ENCODE data around the gene CPNE8. TPM values are rescaled to one million over a fixed set of nuclear protein-coding genes. Genes with fewer than 3 reads are reported as not detected.

CPNE8 gene
- total and polyA plus RNA-seq, 9 donors, result 4.6 to 16.1 (median 9.5) TPM

DNA sequence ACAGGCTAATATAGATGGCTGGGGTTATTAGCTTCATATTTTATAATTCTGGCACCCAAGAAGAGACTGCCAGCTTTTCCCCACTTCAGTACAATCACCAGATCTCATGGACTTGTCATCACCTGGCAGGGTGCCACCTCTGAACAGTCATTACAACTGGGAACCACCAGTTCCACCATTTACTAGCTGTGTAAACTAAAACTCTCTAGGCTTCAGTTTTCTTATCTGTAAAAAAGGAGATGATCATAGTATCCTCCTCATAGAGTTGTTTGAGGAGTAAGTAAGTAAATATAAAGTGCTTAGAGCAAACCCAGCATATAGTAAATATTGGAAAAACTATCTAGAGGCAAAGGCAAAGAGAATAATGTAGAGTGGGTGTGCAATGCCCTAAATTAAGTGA lies 19.3 kb downstream of the CPNE8 start:
- H3K4me3 ChIP-seq, result no peak overlapping the region
- intact Hi-C loops (cut with DNase I), result no loop called here
- no peaks in the 10 kb centered on the region for H3K27me3 ChIP-seq
- no peaks in the 10 kb centered on the region for H3K36me3 ChIP-seq
- TF ChIP-seq, protein P1, sequence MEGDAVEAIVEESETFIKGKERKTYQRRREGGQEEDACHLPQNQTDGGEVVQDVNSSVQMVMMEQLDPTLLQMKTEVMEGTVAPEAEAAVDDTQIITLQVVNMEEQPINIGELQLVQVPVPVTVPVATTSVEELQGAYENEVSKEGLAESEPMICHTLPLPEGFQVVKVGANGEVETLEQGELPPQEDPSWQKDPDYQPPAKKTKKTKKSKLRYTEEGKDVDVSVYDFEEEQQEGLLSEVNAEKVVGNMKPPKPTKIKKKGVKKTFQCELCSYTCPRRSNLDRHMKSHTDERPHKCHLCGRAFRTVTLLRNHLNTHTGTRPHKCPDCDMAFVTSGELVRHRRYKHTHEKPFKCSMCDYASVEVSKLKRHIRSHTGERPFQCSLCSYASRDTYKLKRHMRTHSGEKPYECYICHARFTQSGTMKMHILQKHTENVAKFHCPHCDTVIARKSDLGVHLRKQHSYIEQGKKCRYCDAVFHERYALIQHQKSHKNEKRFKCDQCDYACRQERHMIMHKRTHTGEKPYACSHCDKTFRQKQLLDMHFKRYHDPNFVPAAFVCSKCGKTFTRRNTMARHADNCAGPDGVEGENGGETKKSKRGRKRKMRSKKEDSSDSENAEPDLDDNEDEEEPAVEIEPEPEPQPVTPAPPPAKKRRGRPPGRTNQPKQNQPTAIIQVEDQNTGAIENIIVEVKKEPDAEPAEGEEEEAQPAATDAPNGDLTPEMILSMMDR (IDR thresholded peaks at IDR 0.05), result no peak
- TF ChIP-seq POLR2A (IDR thresholded peaks at IDR 0.05), result no peak
- TF ChIP-seq EP300 (IDR thresholded peaks at IDR 0.05), result no peak
- DNase-seq, result peak in 1 of 5 donors; percentile 30
- H3K4me1 ChIP-seq (ENCODE audit: insufficient read depth), result no peaks in the 10 kb centered on the region
- H3K9me3 ChIP-seq, result no peaks in the 10 kb centered on the region
- no peak overlapping the region for H3K27ac ChIP-seq

DNA sequence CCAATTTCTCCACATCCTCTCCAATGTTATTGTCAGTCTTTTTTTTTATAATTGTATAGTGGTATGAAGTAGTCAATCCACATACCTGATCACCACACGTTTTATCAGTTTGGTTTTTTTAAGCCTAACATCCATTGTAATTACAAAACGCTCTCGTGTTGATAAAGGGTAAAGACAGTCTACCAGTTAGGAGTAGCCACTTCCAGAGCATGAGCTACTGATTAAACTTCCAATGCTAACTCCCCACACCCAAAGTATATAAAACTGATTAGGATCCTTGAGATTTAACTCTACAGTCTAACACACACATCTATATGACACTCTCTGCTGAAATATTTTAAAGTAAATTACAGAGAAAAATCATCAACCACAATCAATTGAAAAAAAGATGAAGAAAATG lies 20.7 kb downstream of the CPNE8 start:
- Histone ChIP-seq H3K9me3 (no peaks in the 10 kb centered on the region), H3K36me3 (no peaks in the 10 kb centered on the region), H3K27ac (no peak overlapping the region), H3K4me1 (ENCODE audit: insufficient read depth) (no peaks in the 10 kb centered on the region), H3K4me3 (no peak overlapping the region), H3K27me3 (no peaks in the 10 kb centered on the region)
- DNase-seq, result no peak
- intact Hi-C loops (cut with DNase I), result no loop called here
- TF ChIP-seq POLR2A (IDR thresholded peaks at IDR 0.05) (no peak), EP300 (IDR thresholded peaks at IDR 0.05) (no peak)
- TF ChIP-seq, protein P1 (IDR thresholded peaks at IDR 0.05), result no peak
- WGBS, 3 donors, result 79 to 89% (median 86%) methylated on average over 3 of the region's 3 CpGs

DNA sequence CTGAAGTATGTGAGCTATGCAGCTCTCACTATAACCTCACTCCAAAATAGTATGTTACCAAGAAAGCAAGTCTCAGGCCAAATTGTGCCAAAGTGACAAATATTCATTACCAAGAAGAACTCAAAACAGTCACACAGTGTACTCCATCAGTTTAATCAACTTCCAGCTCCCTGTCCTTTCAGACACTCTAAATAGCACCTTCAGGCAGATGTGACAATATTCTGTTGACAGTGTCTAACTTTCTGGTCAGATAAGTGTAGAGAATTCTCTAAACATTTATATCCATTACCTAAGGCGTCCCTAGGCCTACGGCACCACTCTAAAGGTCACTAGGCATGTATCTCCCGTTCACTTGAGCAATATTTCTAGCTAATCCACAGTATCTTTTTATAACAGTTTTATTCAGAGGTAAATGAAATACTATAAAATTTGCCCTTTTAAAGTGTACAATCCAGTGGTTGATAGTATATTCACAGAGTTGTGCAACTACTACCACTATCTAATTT lies 21.7 kb downstream of the CPNE8 start:
- no peaks in the 10 kb centered on the region for H3K27me3 ChIP-seq
- no peak for DNase-seq
- no peak overlapping the region for H3K4me3 ChIP-seq
- TF ChIP-seq POLR2A (IDR thresholded peaks at IDR 0.05) (no peak), EP300 (IDR thresholded peaks at IDR 0.05) (no peak)
- TF ChIP-seq, protein P1 (IDR thresholded peaks at IDR 0.05), result no peak
- H3K27ac ChIP-seq, result no peak overlapping the region
- WGBS, 3 donors, result 94 to 95% (median 95%) methylated on average over 3 of the region's 3 CpGs
- intact Hi-C loops (cut with DNase I), result no loop called here
- H3K4me1 ChIP-seq (ENCODE audit: insufficient read depth), result no peaks in the 10 kb centered on the region
- no peaks in the 10 kb centered on the region for H3K9me3 ChIP-seq
- H3K36me3 ChIP-seq, result no peaks in the 10 kb centered on the region

DNA sequence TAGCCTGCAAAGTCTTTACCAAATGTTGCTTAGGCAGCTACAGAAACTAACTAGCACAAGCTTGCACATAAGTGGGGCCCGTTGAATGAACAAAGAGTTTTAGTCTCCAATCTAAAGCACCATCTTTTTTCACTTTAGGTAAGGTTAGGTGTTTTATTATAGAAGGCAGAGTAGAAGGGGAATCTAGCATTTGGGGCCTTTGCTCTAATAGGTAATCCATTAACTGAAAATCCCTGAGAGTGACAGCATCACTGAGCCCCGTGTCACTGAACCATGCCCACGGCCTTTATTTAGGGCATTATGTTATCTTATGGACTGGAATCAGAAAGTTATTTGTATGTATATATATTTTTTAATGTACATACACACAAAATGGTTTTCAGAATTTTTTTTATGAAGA lies 25.1 kb downstream of the CPNE8 start:
- H3K4me3 ChIP-seq, result no peak overlapping the region
- H3K36me3 ChIP-seq, result no peaks in the 10 kb centered on the region
- DNase-seq, result no peak
- 93 to 96% (median 95%) methylated on average over 3 of the region's 3 CpGs for WGBS, 3 donors
- no peaks in the 10 kb centered on the region for H3K27me3 ChIP-seq
- no peak overlapping the region for H3K27ac ChIP-seq
- intact Hi-C loops (cut with DNase I), result no loop called here
- no peak for TF ChIP-seq EP300 (IDR thresholded peaks at IDR 0.05)
- TF ChIP-seq, protein P1 (IDR thresholded peaks at IDR 0.05), result no peak
- no peak for TF ChIP-seq POLR2A (IDR thresholded peaks at IDR 0.05)
- no peaks in the 10 kb centered on the region for H3K4me1 ChIP-seq (ENCODE audit: insufficient read depth)
- no peaks in the 10 kb centered on the region for H3K9me3 ChIP-seq

Data from ovary (tissue), 9 donors.